NT2/D1 (cell line): ENCODE results near the gene SEMA3A.
"Not testable (repeated sequence)": the region's sequence is repeated elsewhere in the genome, so short reads cannot be mapped to it uniquely, and the experiment has no call there.

Source experiments
- DNase-seq: peaks from one replicate; pipeline ENCODE4 v3.0.0-alpha.2; 2011; ENCODE audit warnings: low read depth, low spot score
- H3K27me3 ChIP-seq: 2 replicates; pipeline ENCODE4 v1.6.0; 2011; ENCODE audit warnings: mild to moderate bottlenecking; ENCODE audit not compliant: insufficient read length, insufficient read depth
- H3K36me3 ChIP-seq: 2 replicates; pipeline ENCODE4 v1.6.1; 2011; ENCODE audit warnings: mild to moderate bottlenecking, low read length, mixed read lengths; ENCODE audit not compliant: insufficient read depth, insufficient read length
- H3K4me1 ChIP-seq: 2 replicates; pipeline ENCODE4 v1.5.1; 2011; ENCODE audit not compliant: insufficient read depth, insufficient read length
- H3K4me3 ChIP-seq: 2 replicates; pipeline ENCODE4 v1.5.1; 2011; ENCODE audit warnings: low read depth; ENCODE audit not compliant: insufficient read length
- H3K9ac ChIP-seq: 2 replicates; pipeline ENCODE4 v1.6.0; 2011; ENCODE audit warnings: low read depth; ENCODE audit not compliant: insufficient read length
- H3K9me3 ChIP-seq: 2 replicates; pipeline ENCODE4 v1.5.1; 2011; ENCODE audit warnings: mild to moderate bottlenecking, low read length; ENCODE audit not compliant: insufficient read depth
- SUZ12 ChIP-seq: IDR thresholded peaks from 2 replicates; pipeline ENCODE4 v1.6.1; 2011; ENCODE audit not compliant: insufficient read length, insufficient read depth; ENCODE audit errors: extremely low read depth
- YY1 ChIP-seq: IDR thresholded peaks from 2 replicates; pipeline ENCODE4 v1.6.1; 2011; ENCODE audit not compliant: insufficient read length, insufficient read depth
- ZNF274 ChIP-seq: IDR thresholded peaks from 2 replicates; pipeline ENCODE4 v1.6.1; 2011; ENCODE audit warnings: mild to moderate bottlenecking, low read depth, low read length

SEMA3A gene

GRCh38 chr7:84194484-84195271 is at the start of gene SEMA3A:
Gene SEMA3A, minus strand, starts transcription at chr7:84194789. Its CDS starts 203 bp downstream, at chr7:84194586.
- peak; percentile 39 for DNase-seq
- Histone ChIP-seq H3K9ac (peak within 1 kb of the TSS; percentile 53), H3K36me3 (no peaks in the 10 kb centered on the region), H3K4me1 (no peaks in the 10 kb centered on the region), H3K9me3 (no peaks in the 10 kb centered on the region), H3K27me3 (no peaks in the 10 kb centered on the region), H3K4me3 (peak within 1 kb of the TSS; percentile 35)
- TF ChIP-seq YY1 = no peak
- TF ChIP-seq ZNF274 = no peak
- TF ChIP-seq SUZ12 = no peak

DNA sequence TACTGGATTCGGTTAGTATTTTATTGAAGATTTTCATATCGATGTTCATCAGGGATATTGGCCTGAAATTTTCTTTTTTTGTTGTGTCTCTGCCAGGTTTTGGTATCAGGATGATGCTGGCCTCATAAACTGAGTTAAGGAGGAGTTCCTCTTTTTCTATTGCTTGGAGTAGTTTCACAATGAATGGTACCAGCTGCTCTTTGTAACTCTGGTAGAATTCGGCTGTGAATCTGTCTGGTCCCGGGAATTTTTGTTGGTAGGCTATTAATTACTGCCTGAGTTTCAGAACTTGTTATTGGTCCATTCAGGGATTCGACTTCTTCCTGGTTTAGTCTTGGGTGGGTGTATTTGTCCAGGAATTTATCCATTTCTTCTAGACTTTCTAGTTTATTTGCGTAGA is 48.4 kb upstream of the SEMA3A start:
- H3K9ac ChIP-seq, H3K27me3 ChIP-seq, H3K36me3 ChIP-seq, H3K4me3 ChIP-seq, DNase-seq, H3K9me3 ChIP-seq, H3K4me1 ChIP-seq: not testable (repeated sequence)

DNA sequence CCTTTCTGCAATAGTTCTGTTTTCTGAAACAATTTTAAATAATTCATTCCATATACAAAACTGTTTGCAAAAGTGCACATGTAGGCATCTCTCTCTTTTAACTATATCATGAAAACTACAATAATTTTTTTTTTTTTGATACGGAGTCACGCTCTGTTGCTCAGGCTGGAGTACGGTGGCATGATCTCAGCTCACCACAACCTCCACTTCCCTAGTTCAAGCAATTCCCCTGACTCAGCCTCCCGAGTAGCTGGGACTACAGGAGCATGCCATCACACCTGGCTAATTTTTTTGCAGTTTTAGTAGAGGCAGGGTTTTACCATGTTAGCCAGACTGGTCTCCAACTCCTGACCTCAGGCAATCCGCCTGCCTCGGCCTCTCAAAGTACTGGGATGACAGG is 44.0 kb upstream of the SEMA3A start:
- DNase-seq = no peak
- no peaks in the 10 kb centered on the region for H3K36me3 ChIP-seq
- no peak overlapping the region for H3K9ac ChIP-seq
- no peak overlapping the region for H3K4me3 ChIP-seq
- no peaks in the 10 kb centered on the region for H3K9me3 ChIP-seq
- H3K4me1 ChIP-seq = no peaks in the 10 kb centered on the region
- no peaks in the 10 kb centered on the region for H3K27me3 ChIP-seq
- no peak for TF ChIP-seq SUZ12
- TF ChIP-seq YY1 = no peak
- no peak for TF ChIP-seq ZNF274

DNA sequence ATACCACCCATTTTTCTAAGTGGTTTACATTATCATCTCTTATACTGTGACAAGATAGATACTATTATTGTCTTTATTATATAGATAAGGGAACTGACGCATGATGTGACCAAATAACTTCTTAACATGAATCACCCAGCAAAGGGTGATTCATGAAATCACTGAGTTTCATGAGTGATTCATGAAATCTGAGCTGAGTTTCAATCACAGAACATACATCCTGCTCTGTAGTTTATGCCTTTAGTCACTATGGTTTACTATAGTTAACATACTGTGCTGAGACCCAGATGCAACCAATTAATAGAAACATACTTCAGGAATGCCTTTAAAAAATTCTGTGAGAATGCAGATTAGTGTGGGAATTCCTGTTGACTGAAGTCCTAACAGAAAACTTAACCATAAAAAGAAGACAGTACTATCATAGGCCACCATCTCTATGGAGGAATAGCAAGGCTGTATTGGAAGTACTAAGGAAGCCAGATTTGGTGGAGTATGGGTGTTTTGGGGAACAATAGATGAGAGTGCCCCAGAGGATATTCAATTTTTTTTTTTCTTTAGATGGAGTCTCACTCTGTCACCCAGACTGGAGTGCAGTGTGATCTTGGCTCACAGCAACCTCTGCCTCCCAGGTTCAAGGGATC is 43.1 kb upstream of the SEMA3A start:
- no peaks in the 10 kb centered on the region for H3K4me1 ChIP-seq
- no peak for TF ChIP-seq YY1
- no peak for TF ChIP-seq ZNF274
- no peak for TF ChIP-seq SUZ12
- no peak overlapping the region for H3K9ac ChIP-seq
- no peaks in the 10 kb centered on the region for H3K27me3 ChIP-seq
- no peaks in the 10 kb centered on the region for H3K36me3 ChIP-seq
- no peaks in the 10 kb centered on the region for H3K9me3 ChIP-seq
- H3K4me3 ChIP-seq = no peak overlapping the region
- no peak for DNase-seq

DNA sequence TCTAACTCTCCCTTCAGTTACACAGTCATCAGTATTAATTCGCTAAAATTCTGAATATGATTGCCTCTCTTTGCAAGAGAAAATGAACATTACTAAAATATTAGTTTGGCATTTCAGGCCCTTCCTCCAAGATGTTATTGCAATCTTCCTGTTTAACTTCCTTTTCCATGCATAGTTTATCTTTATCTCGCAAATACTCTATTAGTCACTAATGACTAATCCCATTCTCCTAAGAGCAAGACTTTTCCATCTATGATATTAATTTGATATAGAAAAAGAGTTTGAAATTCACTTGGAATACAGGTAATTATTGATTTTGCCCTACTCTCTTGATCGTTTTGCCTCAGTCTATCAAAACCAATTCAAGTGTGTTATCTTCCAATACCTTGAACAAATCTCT is 41.8 kb upstream of the SEMA3A start:
- Histone ChIP-seq H3K9ac (no peak overlapping the region), H3K9me3 (no peaks in the 10 kb centered on the region), H3K27me3 (no peaks in the 10 kb centered on the region), H3K36me3 (no peaks in the 10 kb centered on the region), H3K4me3 (no peak overlapping the region), H3K4me1 (no peaks in the 10 kb centered on the region)
- no peak for DNase-seq
- TF ChIP-seq YY1 = no peak
- TF ChIP-seq SUZ12 = no peak
- TF ChIP-seq ZNF274 = no peak

- H3K4me1 ChIP-seq = no peaks in the 10 kb centered on the region
- no peak overlapping the region for H3K4me3 ChIP-seq
- no peak overlapping the region for H3K9ac ChIP-seq
- no peak for TF ChIP-seq SUZ12
- TF ChIP-seq YY1 = no peak
- no peaks in the 10 kb centered on the region for H3K36me3 ChIP-seq
- DNase-seq = no peak
- no peaks in the 10 kb centered on the region for H3K9me3 ChIP-seq
- no peaks in the 10 kb centered on the region for H3K27me3 ChIP-seq
These were observed 38.1 kb upstream of the SEMA3A start for GRCh38 chr7:84232646-84233045.

GRCh38 chr7:84231157-84231556 is 36.6 kb upstream of the SEMA3A start:
- no peak for DNase-seq

More at GRCh38 chr7:84231157-84231556, 36.6 kb upstream of the SEMA3A start:
- H3K4me3 ChIP-seq = no peak overlapping the region
- H3K36me3 ChIP-seq = no peaks in the 10 kb centered on the region
- H3K4me1 ChIP-seq = no peaks in the 10 kb centered on the region
- no peak overlapping the region for H3K9ac ChIP-seq
- TF ChIP-seq YY1 = no peak
- TF ChIP-seq ZNF274 = no peak
- no peak for TF ChIP-seq SUZ12
- H3K27me3 ChIP-seq = no peaks in the 10 kb centered on the region
- no peaks in the 10 kb centered on the region for H3K9me3 ChIP-seq
